GM12878 (cell line): ENCODE results near the gene SPHK1. TPM values are rescaled to one million over a fixed set of nuclear protein-coding genes. Genes with fewer than 3 reads are reported as not detected.

Experiments
- ATAC-seq: fragments of 200-7000 bp; cut with Tn5 transposase; 3 replicates; pipeline ENCODE4 v1.9.1; 2020; ENCODE audit warnings: mild to moderate bottlenecking, moderate library complexity
- BruUV-seq: library from RNA; stranded (reverse); fragments of 400-500 nt; replicated peaks from 2 replicates; lab custom pipeline; 2021; lab: Mats Ljungman, UMichigan
- CTCF ChIA-PET: fragments of 300-600 bp; sonication (Branson Sonifier 250); formaldehyde crosslinking; extraction: SDS; loops from one replicate; lab custom pipeline; 2021; ENCODE audit warnings: inconsistent platforms; lab: Yijun Ruan, JAX
- POLR2A ChIA-PET: fragments of 350-600 bp; formaldehyde crosslinking; extraction: SDS; loops from one replicate; lab custom pipeline; 2021; ENCODE audit warnings: inconsistent platforms; lab: Charles Lee
- RAD21 ChIA-PET: fragments of 300-600 bp; sonication (Branson Sonifier 250); formaldehyde crosslinking; loops from one replicate; lab custom pipeline; 2023; ENCODE audit warnings: antibody characterized with exemption; ENCODE audit not compliant: unreplicated experiment; lab: Charles Lee
- SMC1A ChIA-PET: fragments of 300-600 bp; sonication (Branson Sonifier 250); formaldehyde crosslinking; loops from one replicate; lab custom pipeline; 2023; ENCODE audit not compliant: unreplicated experiment, uncharacterized antibody; lab: Charles Lee
- DNase-seq: peaks from one replicate; pipeline ENCODE4 v3.0.0-alpha.2; 2011; ENCODE audit warnings: low read depth, low spot score
- FAIRE-seq: peaks from 3 replicates; lab custom pipeline; 2011; peaks lifted over from hg19 to GRCh38; lab: Jason Lieb, UNC
- H2AFZ ChIP-seq: 2 replicates; pipeline ENCODE4 v1.6.0; 2011; ENCODE audit warnings: low read depth, low read length, control low read depth; ENCODE audit not compliant: control insufficient read depth
- H3K27ac ChIP-seq: 2 replicates; pipeline ENCODE4 v1.5.1; 2011; ENCODE audit warnings: control low read depth; ENCODE audit not compliant: control insufficient read depth, insufficient read depth
- H3K27me3 ChIP-seq, 2 experiments: replicated peaks in 1 of 2; 2 replicates each; pipeline versions ENCODE4 v1.6.0 to v1.6.1; 2011; ENCODE audit warnings: low read length in 1 of 2; ENCODE audit not compliant: control insufficient read depth in 2 of 2, insufficient read depth in 2 of 2
- H3K36me3 ChIP-seq, 2 experiments: 2 replicates each; pipeline ENCODE4 v1.5.1; 2011; ENCODE audit warnings: low read length in 1 of 2; ENCODE audit not compliant: control insufficient read depth in 2 of 2, insufficient read depth in 2 of 2
- H3K4me1 ChIP-seq: 2 replicates; pipeline ENCODE4 v1.6.1; 2011; ENCODE audit warnings: mild to moderate bottlenecking, low read length, moderate library complexity, mixed read lengths; ENCODE audit not compliant: control insufficient read depth, insufficient read depth
- H3K4me2 ChIP-seq: 2 replicates; pipeline ENCODE4 v1.6.0; 2011; ENCODE audit warnings: control low read depth; ENCODE audit not compliant: control insufficient read depth, insufficient read depth
- H3K4me3 ChIP-seq: fragments of 200-600 bp; sonication (generic); 2 replicates; pipeline ENCODE4 v1.5.1; 2016
- H3K79me2 ChIP-seq: 2 replicates; pipeline ENCODE4 v1.6.0; 2011; ENCODE audit warnings: low read length; ENCODE audit not compliant: control insufficient read depth, insufficient read depth
- H3K9ac ChIP-seq: 2 replicates; pipeline ENCODE4 v1.8.0; 2011; ENCODE audit warnings: low read length, control low read depth, mixed read lengths; ENCODE audit not compliant: control insufficient read depth, insufficient read depth
- H3K9me3 ChIP-seq: replicated peaks from 3 replicates; pipeline ENCODE4 v1.5.1; 2011; ENCODE audit warnings: mild to moderate bottlenecking, low read length; ENCODE audit not compliant: control insufficient read depth, insufficient read depth
- H4K20me1 ChIP-seq: 2 replicates; pipeline ENCODE4 v1.6.0; 2011; ENCODE audit not compliant: control insufficient read depth, insufficient read depth
- CREM ChIP-seq: IDR thresholded peaks from 2 replicates; pipeline ENCODE4 v1.6.1; 2014; ENCODE audit warnings: antibody characterized with exemption, low read depth
- MEF2A ChIP-seq: IDR thresholded peaks from 2 replicates; pipeline ENCODE4 v1.6.1; 2011; ENCODE audit warnings: low read depth, mild to moderate bottlenecking, low read length, moderate library complexity; ENCODE audit not compliant: insufficient read depth
- MEF2B ChIP-seq: fragments of 450-650 bp; IDR thresholded peaks from 2 replicates; pipeline ENCODE4 v1.6.1; 2018; ENCODE audit warnings: mild to moderate bottlenecking, moderate library complexity; ENCODE audit not compliant: partially characterized antibody, poor library complexity, severe bottlenecking
- MTA2 ChIP-seq: fragments of 450-650 bp; IDR thresholded peaks from 2 replicates; pipeline ENCODE4 v1.6.1; 2016; ENCODE audit warnings: low read depth, mild to moderate bottlenecking, moderate library complexity
- PAX5 ChIP-seq: IDR thresholded peaks from 2 replicates; pipeline ENCODE4 v1.6.1; 2011; ENCODE audit warnings: low read depth, low read length, borderline replicate concordance
- RB1 ChIP-seq: fragments of 450-650 bp; formaldehyde crosslinking; IDR thresholded peaks from 2 replicates; pipeline ENCODE4 v1.6.1; 2017; ENCODE audit warnings: mild to moderate bottlenecking, borderline replicate concordance
- SUZ12 ChIP-seq: fragments of 200-600 bp; sonication (generic); IDR thresholded peaks from one replicate; pipeline ENCODE4 v1.6.1; 2018; ENCODE audit warnings: antibody characterized with exemption, mild to moderate bottlenecking; ENCODE audit not compliant: unreplicated experiment
- TAF1 ChIP-seq: IDR thresholded peaks from 2 replicates; pipeline ENCODE4 v1.6.1; 2011; ENCODE audit warnings: mild to moderate bottlenecking, low read depth, low read length, borderline replicate concordance
- TARDBP ChIP-seq: IDR thresholded peaks from 2 replicates; pipeline ENCODE4 v1.6.1; 2016; ENCODE audit warnings: borderline replicate concordance
- TCF3 ChIP-seq: IDR thresholded peaks from 2 replicates; pipeline ENCODE4 v1.6.1; 2012; ENCODE audit warnings: low read depth, mild to moderate bottlenecking, low read length, borderline replicate concordance; ENCODE audit not compliant: insufficient read depth
- ZNF384 ChIP-seq: IDR thresholded peaks from 2 replicates; pipeline ENCODE4 v1.6.1; 2012; ENCODE audit warnings: low read depth, mild to moderate bottlenecking, low read length, improper control_type of control experiment, borderline replicate concordance
- WGBS: methylation state at CpG from one replicate; pipeline ENCODE4 v1.1.6; 2016; ENCODE audit warnings: low lambda C conversion rate; ENCODE audit not compliant: insufficient replicate concordance, insufficient coverage; ENCODE audit errors: missing lambda C conversion rate; 5-methylcytosine and 5-hydroxymethylcytosine counted together
- in situ Hi-C: fragments of 300-500 bp; cut with MboI; formaldehyde crosslinking; loops from 9 replicates; pipeline ENCODE4 v1.14.3; 2018; ENCODE audit warnings: mixed read lengths
- intact Hi-C: fragments of 100-400 bp; cut with micrococcal nuclease; formaldehyde crosslinking; loops from one replicate; pipeline ENCODE4 v1.14.2; 2022; ENCODE audit not compliant: unreplicated experiment
- polyA plus RNA-seq, 11 experiments: library from polyadenylated mRNA; depleted of rRNA in 4 of 11; unstranded in 6 of 11; stranded (reverse) in 5 of 11; fragments of >200 nt; fragmentation: Nextera tagmentation in 4 of 11; fragmentation: Illumina TruSeq in 1 of 11; extraction: Ambion mirVana in 4 of 11; extraction: Trizol in 1 of 11; gene quantifications; 1 replicate in 1 of 11; 2 replicates in 10 of 11; pipeline versions ENCODE4 v1.2.1 to v1.2.3, GENCODE V29; 2011 to 2016; ENCODE audit warnings: inconsistent platforms in 2 of 11, missing spikeins in 2 of 11, low read depth in 1 of 11
- total RNA-seq, 4 experiments: library from RNA; depleted of rRNA in 3 of 4; stranded (reverse); fragments of >200 nt in 3 of 4; fragmentation: Illumina TruSeq in 1 of 4; extraction: Trizol in 1 of 4; gene quantifications; 2 replicates each; pipeline versions ENCODE4 v1.2.1 to v1.2.3, GENCODE V29; 2013 to 2021
- TF ChIP-seq, protein P1 (sequence below): IDR thresholded peaks from 2 replicates; pipeline ENCODE4 v1.6.1; 2011; ENCODE audit warnings: borderline replicate concordance, low read depth, mild to moderate bottlenecking, moderate library complexity, mixed read lengths, low read length; ENCODE audit not compliant: insufficient read depth; ENCODE audit errors: extremely low read length

SPHK1 gene
- total and polyA plus RNA-seq, 10 of the 15 experiments (the other 5 are each of a cell fraction or from before 2014, with no cell fraction given) = 0.09 to 1.1 (median 0.36) TPM; not detected in 2

DNA sequence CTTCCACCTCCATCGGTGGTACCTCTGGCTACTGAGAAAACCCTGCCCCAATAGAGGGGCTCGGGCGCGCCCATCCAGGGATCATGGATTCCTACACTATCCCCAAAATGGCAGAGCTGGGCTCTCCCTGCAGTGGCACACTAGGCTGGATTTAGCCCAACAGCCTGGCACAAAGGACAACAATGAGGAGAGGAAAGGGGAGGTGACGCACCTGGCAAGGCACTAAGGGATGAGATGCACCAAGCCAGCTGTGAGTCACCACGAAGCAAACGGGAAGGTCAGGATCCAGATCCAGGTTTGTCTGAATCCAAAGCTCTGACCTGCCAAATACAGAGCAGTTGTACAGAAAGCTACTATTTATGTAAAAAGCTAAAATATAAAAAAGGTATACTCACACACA, 50.5 kb downstream of the SPHK1 start:
- no peaks in the 10 kb centered on the region for H3K27me3 ChIP-seq
- H2AFZ ChIP-seq = no peak overlapping the region
- ATAC-seq (no peak), DNase-seq (no peak), FAIRE-seq (no peak)
- CTCF ChIA-PET = interaction anchor here (1.1 to 1.5 kb wide), 7 partner anchors 9 to 89 kb away, joined by 3 to 6 read pairs (median 3); no protein-coding TSS in a partner anchor
- TF ChIP-seq MEF2A (no peak), TARDBP (no peak)
- H3K4me3 ChIP-seq = no peak overlapping the region
- intact Hi-C loops (no loop called here), in situ Hi-C loops (no loop called here)
- no peaks in the 10 kb centered on the region for H3K9me3 ChIP-seq
- no peaks in the 10 kb centered on the region for H3K4me1 ChIP-seq
- BruUV-seq = no TSS peak
- H3K79me2 ChIP-seq = peaks cover 41% of the 10 kb centered on the region
- H4K20me1 ChIP-seq = no peaks in the 10 kb centered on the region
- no peak overlapping the region for H3K4me2 ChIP-seq
- no peak overlapping the region for H3K9ac ChIP-seq
- SMC1A ChIA-PET = interaction anchor here (1.1 to 2.4 kb wide), 2 partner anchors 23 to 37 kb away, joined by 3 to 9 read pairs; no protein-coding TSS in a partner anchor
- POLR2A ChIA-PET = interaction anchor here (0.6 to 1.0 kb wide), 3 partner anchors 10 to 766 kb away, joined by 3 to 4 read pairs (median 3); partner anchors contain the start of gene SPHK1
- RAD21 ChIA-PET = no interaction called here
- 99% methylated on average over 7 of the region's 7 CpGs for WGBS
- no peak overlapping the region for H3K27ac ChIP-seq
- H3K36me3 ChIP-seq = peaks cover 2 to 3% of the 10 kb centered on the region in 2 experiments; a peak in 2 of 4 replicates

DNA sequence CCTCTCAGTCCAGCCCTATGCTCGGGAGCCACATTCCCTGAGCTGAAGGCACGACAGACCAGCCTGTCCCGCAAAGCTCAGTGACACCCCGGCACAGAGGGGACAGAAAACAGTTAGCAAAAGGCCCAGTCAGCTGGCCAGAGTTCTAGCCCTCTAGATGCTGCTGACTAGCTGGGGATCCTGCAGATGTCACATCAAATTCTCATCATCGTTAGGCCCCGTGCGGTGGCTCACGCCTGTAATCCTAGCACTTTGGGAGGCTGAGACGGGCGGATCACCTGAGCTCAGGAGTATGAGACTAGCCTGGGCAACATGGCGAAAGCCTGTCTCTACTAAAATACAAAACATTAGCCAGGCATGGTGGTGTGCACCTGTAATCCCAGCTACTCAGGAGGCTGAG, 51.3 kb downstream of the SPHK1 start:
- in situ Hi-C loops = no loop called here
- H4K20me1 ChIP-seq = no peaks in the 10 kb centered on the region
- FAIRE-seq = no peak
- no peak overlapping the region for H2AFZ ChIP-seq
- ATAC-seq = no peak
- intact Hi-C loops = no loop called here
- ChIA-PET RAD21 (no interaction called here), SMC1A (interaction anchor here (1.1 to 2.4 kb wide), 2 partner anchors 23 to 38 kb away, joined by 3 to 9 read pairs; no protein-coding TSS in a partner anchor), CTCF (interaction anchor here (0.8 to 1.5 kb wide), 5 partner anchors 8 to 88 kb away, joined by 3 to 6 read pairs (median 3); no protein-coding TSS in a partner anchor), POLR2A (interaction anchor here (0.5 to 0.7 kb wide), 3 partner anchors 25 to 489 kb away, joined by 3 to 5 read pairs (median 4); no protein-coding TSS in a partner anchor)
- peaks cover 43% of the 10 kb centered on the region for H3K79me2 ChIP-seq
- H3K27ac ChIP-seq = no peak overlapping the region
- peaks cover 0 to 3% of the 10 kb centered on the region in 2 experiments; a peak in 2 of 4 replicates for H3K36me3 ChIP-seq
- no peaks in the 10 kb centered on the region for H3K27me3 ChIP-seq
- no peak for DNase-seq
- no peak overlapping the region for H3K4me2 ChIP-seq
- no TSS peak for BruUV-seq
- no peak overlapping the region for H3K4me3 ChIP-seq
- peaks cover 5% of the 10 kb centered on the region for H3K4me1 ChIP-seq
- no peak for TF ChIP-seq RB1
- TF ChIP-seq SUZ12 = no peak
- TF ChIP-seq, protein P1, sequence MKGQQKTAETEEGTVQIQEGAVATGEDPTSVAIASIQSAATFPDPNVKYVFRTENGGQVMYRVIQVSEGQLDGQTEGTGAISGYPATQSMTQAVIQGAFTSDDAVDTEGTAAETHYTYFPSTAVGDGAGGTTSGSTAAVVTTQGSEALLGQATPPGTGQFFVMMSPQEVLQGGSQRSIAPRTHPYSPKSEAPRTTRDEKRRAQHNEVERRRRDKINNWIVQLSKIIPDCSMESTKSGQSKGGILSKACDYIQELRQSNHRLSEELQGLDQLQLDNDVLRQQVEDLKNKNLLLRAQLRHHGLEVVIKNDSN = no peak
- no peak for TF ChIP-seq MTA2
- TF ChIP-seq CREM = no peak
- TF ChIP-seq ZNF384 = no peak
- no peak for TF ChIP-seq PAX5
- no peak for TF ChIP-seq TCF3
- TF ChIP-seq TAF1 = no peak
- TF ChIP-seq MEF2B = no peak
- WGBS = 99% methylated on average over 11 of the region's 11 CpGs
- H3K9me3 ChIP-seq = no peaks in the 10 kb centered on the region
- H3K9ac ChIP-seq = no peak overlapping the region
